WTC11 (cell line): ENCODE results near the gene LTBP1. TPM values are rescaled to one million over a fixed set of nuclear protein-coding genes. Genes with fewer than 3 reads are reported as not detected.

Experiments used
- ATAC-seq: fragments of 200-7000 bp; cut with Tn5 transposase; 2 replicates; pipeline ENCODE4 v1.10.0; 2021; ENCODE audit warnings: mild to moderate bottlenecking, moderate library complexity
- CTCF ChIA-PET: fragments of 300-600 bp; sonication (Branson Sonifier 250); formaldehyde crosslinking; loops from one replicate; lab custom pipeline; 2021; ENCODE audit warnings: antibody characterized with exemption; lab: Charles Lee
- POLR2A ChIA-PET: fragments of 350-600 bp; sonication (Branson Sonifier 250); formaldehyde crosslinking; loops from one replicate; lab custom pipeline; 2021; ENCODE audit warnings: antibody characterized with exemption; lab: Charles Lee
- DNase-seq: peaks from one replicate; pipeline ENCODE4 v3.0.0; 2021; ENCODE audit warnings: low spot score
- H3K27ac Mint-ChIP-seq: 2 replicates; pipeline ENCODE4 v1.8.0; 2021; ENCODE audit warnings: mixed read lengths
- H3K27me3 Mint-ChIP-seq: 2 replicates; pipeline ENCODE4 v1.8.0; 2021; ENCODE audit warnings: low read depth, mild to moderate bottlenecking, moderate library complexity, mixed read lengths
- H3K36me3 Mint-ChIP-seq: 2 replicates; pipeline ENCODE4 v1.8.0; 2021; ENCODE audit warnings: mixed read lengths
- H3K4me1 Mint-ChIP-seq: 2 replicates; pipeline ENCODE4 v1.8.0; 2022; ENCODE audit warnings: mixed read lengths
- H3K4me3 Mint-ChIP-seq: 2 replicates; pipeline ENCODE4 v1.8.0; 2021; ENCODE audit warnings: mild to moderate bottlenecking, moderate library complexity, mixed read lengths
- H3K9me3 Mint-ChIP-seq: 2 replicates; pipeline ENCODE4 v1.8.0; 2021; ENCODE audit warnings: mixed read lengths
- ATF1 ChIP-seq: sonication (generic); formaldehyde crosslinking; IDR thresholded peaks from 2 replicates; pipeline ENCODE4 v1.8.1; 2023; ENCODE audit warnings: mild to moderate bottlenecking, moderate library complexity, missing genetic modification reagents
- ATF2 ChIP-seq: sonication (generic); formaldehyde crosslinking; IDR thresholded peaks from 2 replicates; pipeline ENCODE4 v1.8.1; 2022; ENCODE audit warnings: low read depth, missing genetic modification reagents, borderline replicate concordance
- EMX1 ChIP-seq: fragments of 250-450 bp; sonication (Bioruptor Pico); IDR thresholded peaks from 2 replicates; pipeline ENCODE4 v1.8.0; 2021; ENCODE audit warnings: mild to moderate bottlenecking
- MYBL2 ChIP-seq: sonication (generic); formaldehyde crosslinking; IDR thresholded peaks from 2 replicates; pipeline ENCODE4 v1.8.1; 2023; ENCODE audit warnings: mild to moderate bottlenecking, moderate library complexity, missing genetic modification reagents
- PREB ChIP-seq: sonication (generic); formaldehyde crosslinking; IDR thresholded peaks from 2 replicates; pipeline ENCODE4 v1.8.1; 2022; ENCODE audit warnings: mild to moderate bottlenecking, missing genetic modification reagents, moderate library complexity, borderline replicate concordance
- TCF7 ChIP-seq: sonication (generic); formaldehyde crosslinking; IDR thresholded peaks from 2 replicates; pipeline ENCODE4 v1.8.0; 2022; ENCODE audit warnings: mild to moderate bottlenecking, low read depth, missing genetic modification reagents, moderate library complexity
- TEAD1 ChIP-seq: sonication (generic); formaldehyde crosslinking; IDR thresholded peaks from 2 replicates; pipeline ENCODE4 v1.8.0; 2022; ENCODE audit warnings: mild to moderate bottlenecking, missing genetic modification reagents
- ZNF138 ChIP-seq: sonication (generic); formaldehyde crosslinking; conservative IDR thresholded peaks from 2 replicates; pipeline ENCODE4 v1.8.1; 2022; ENCODE audit warnings: mild to moderate bottlenecking, moderate library complexity, missing genetic modification reagents
- ZNF263 ChIP-seq: sonication (generic); formaldehyde crosslinking; IDR thresholded peaks from 2 replicates; pipeline ENCODE4 v1.8.1; 2022; ENCODE audit warnings: low read depth, mild to moderate bottlenecking, moderate library complexity, missing genetic modification reagents
- ZNF396 ChIP-seq: fragments of 250-450 bp; sonication (Bioruptor Pico); IDR thresholded peaks from 2 replicates; pipeline ENCODE4 v1.8.0; 2021; ENCODE audit warnings: mild to moderate bottlenecking, moderate library complexity, borderline replicate concordance
- ZNF416 ChIP-seq: fragments of 250-450 bp; sonication (Bioruptor Pico); IDR thresholded peaks from 2 replicates; pipeline ENCODE4 v1.9.0; 2021; ENCODE audit warnings: mild to moderate bottlenecking, inconsistent platforms
- ZSCAN18 ChIP-seq: fragments of 250-450 bp; sonication (Bioruptor Pico); IDR thresholded peaks from 2 replicates; pipeline ENCODE4 v2.1.2; 2022; ENCODE audit warnings: mild to moderate bottlenecking, moderate library complexity
- total RNA-seq: library from RNA; stranded (reverse); gene quantifications from 3 replicates; pipeline ENCODE4 v1.2.3, GENCODE V29; 2021
- TF ChIP-seq, protein P1 (sequence below): sonication (generic); formaldehyde crosslinking; IDR thresholded peaks from 2 replicates; pipeline ENCODE4 v1.8.1; 2023; ENCODE audit warnings: mild to moderate bottlenecking, moderate library complexity, missing genetic modification reagents
- TF ChIP-seq, protein P2 (sequence below): sonication (generic); formaldehyde crosslinking; IDR thresholded peaks from 2 replicates; pipeline ENCODE4 v1.8.0; 2023; ENCODE audit warnings: mild to moderate bottlenecking, missing genetic modification reagents
- TF ChIP-seq, protein P3 (sequence below): fragments of 200-600 bp; IDR thresholded peaks from 2 replicates; pipeline ENCODE4 v1.8.0; 2022; ENCODE audit warnings: antibody characterized with exemption

LTBP1 gene
- total RNA-seq, 1 experiment from 2014 or later = 33.6 TPM

DNA sequence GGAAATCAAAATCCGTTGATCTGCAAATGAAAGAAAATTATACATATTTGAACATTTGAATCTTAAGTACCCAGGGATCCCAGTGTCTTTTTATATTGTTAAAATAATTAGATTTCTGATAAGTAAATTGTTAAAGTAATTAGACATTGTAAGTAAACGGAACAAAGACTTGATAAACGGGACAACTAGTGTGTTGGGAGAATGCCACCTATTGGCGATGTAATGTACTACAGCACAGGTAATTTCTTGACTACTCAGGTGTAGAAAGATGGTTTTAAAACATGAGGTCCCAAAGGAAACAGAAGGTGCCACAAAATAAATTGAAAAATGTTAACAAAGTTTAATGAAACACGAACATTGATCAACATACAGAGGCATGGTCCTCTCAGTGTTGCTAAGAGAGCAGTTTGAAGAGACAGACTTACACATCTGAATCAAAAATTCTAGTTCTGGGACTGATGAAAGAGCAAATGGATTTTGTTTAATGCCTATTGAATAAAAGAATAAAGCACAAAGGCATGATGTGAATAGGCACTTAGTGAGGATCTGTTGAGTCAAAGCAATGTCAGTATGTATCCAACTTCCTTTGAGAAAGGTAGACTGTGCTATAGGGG, 426.3 kb downstream of the LTBP1 start:
- peak; percentile 58 for ATAC-seq

GRCh38 chr2:33373986-33374385, 427.2 kb downstream of the LTBP1 start:
- ChIA-PET CTCF (no interaction called here), POLR2A (no interaction called here)
- no peaks in the 10 kb centered on the region for H3K27me3 Mint-ChIP-seq
- no peak for ATAC-seq
- no peaks in the 10 kb centered on the region for H3K9me3 Mint-ChIP-seq
- H3K27ac Mint-ChIP-seq = no peak overlapping the region
- no peak for TF ChIP-seq ZNF396 (CRISPR knock-in tag)
- TF ChIP-seq MYBL2 = no peak
- TF ChIP-seq EMX1 (CRISPR knock-in tag) = no peak
- TF ChIP-seq, protein P1, sequence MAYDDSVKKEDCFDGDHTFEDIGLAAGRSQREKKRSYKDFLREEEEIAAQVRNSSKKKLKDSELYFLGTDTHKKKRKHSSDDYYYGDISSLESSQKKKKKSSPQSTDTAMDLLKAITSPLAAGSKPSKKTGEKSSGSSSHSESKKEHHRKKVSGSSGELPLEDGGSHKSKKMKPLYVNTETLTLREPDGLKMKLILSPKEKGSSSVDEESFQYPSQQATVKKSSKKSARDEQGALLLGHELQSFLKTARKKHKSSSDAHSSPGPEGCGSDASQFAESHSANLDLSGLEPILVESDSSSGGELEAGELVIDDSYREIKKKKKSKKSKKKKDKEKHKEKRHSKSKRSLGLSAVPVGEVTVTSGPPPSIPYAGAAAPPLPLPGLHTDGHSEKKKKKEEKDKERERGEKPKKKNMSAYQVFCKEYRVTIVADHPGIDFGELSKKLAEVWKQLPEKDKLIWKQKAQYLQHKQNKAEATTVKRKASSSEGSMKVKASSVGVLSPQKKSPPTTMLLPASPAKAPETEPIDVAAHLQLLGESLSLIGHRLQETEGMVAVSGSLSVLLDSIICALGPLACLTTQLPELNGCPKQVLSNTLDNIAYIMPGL (CRISPR knock-in tag) = no peak
- TF ChIP-seq, protein P2, sequence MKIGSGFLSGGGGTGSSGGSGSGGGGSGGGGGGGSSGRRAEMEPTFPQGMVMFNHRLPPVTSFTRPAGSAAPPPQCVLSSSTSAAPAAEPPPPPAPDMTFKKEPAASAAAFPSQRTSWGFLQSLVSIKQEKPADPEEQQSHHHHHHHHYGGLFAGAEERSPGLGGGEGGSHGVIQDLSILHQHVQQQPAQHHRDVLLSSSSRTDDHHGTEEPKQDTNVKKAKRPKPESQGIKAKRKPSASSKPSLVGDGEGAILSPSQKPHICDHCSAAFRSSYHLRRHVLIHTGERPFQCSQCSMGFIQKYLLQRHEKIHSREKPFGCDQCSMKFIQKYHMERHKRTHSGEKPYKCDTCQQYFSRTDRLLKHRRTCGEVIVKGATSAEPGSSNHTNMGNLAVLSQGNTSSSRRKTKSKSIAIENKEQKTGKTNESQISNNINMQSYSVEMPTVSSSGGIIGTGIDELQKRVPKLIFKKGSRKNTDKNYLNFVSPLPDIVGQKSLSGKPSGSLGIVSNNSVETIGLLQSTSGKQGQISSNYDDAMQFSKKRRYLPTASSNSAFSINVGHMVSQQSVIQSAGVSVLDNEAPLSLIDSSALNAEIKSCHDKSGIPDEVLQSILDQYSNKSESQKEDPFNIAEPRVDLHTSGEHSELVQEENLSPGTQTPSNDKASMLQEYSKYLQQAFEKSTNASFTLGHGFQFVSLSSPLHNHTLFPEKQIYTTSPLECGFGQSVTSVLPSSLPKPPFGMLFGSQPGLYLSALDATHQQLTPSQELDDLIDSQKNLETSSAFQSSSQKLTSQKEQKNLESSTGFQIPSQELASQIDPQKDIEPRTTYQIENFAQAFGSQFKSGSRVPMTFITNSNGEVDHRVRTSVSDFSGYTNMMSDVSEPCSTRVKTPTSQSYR (CRISPR knock-in tag) = no peak
- TF ChIP-seq ZNF416 (CRISPR knock-in tag) = no peak
- TF ChIP-seq ATF1 = no peak
- TF ChIP-seq ZNF263 (CRISPR knock-in tag) = no peak
- TF ChIP-seq ZSCAN18 (CRISPR knock-in tag) = no peak
- TF ChIP-seq TEAD1 = no peak
- no peak for TF ChIP-seq TCF7 (CRISPR knock-in tag)
- TF ChIP-seq ATF2 (CRISPR knock-in tag) = no peak
- no peak for TF ChIP-seq PREB (CRISPR knock-in tag)
- TF ChIP-seq, all 79 proteins: peak for 0
- Mint-ChIP-seq H3K4me3 (no peak overlapping the region), H3K4me1 (peaks cover 20% of the 10 kb centered on the region), H3K36me3 (no peaks in the 10 kb centered on the region)
- no peak for DNase-seq

More for the DNA sequence above, 426.3 kb downstream of the LTBP1 start:
- peaks cover 14% of the 10 kb centered on the region for H3K4me1 Mint-ChIP-seq
- ChIA-PET CTCF (interaction anchor here (0.9 to 1.4 kb wide), 6 partner anchors 11 to 600 kb away, joined by 3 to 6 read pairs (median 4); no protein-coding TSS in a partner anchor), POLR2A (no interaction called here)
- TF ChIP-seq, protein P3, sequence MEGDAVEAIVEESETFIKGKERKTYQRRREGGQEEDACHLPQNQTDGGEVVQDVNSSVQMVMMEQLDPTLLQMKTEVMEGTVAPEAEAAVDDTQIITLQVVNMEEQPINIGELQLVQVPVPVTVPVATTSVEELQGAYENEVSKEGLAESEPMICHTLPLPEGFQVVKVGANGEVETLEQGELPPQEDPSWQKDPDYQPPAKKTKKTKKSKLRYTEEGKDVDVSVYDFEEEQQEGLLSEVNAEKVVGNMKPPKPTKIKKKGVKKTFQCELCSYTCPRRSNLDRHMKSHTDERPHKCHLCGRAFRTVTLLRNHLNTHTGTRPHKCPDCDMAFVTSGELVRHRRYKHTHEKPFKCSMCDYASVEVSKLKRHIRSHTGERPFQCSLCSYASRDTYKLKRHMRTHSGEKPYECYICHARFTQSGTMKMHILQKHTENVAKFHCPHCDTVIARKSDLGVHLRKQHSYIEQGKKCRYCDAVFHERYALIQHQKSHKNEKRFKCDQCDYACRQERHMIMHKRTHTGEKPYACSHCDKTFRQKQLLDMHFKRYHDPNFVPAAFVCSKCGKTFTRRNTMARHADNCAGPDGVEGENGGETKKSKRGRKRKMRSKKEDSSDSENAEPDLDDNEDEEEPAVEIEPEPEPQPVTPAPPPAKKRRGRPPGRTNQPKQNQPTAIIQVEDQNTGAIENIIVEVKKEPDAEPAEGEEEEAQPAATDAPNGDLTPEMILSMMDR = peak; percentile 58; the same call in 1 of the 2 replicates
- no peak for TF ChIP-seq ZNF138 (CRISPR knock-in tag)
- H3K27me3 Mint-ChIP-seq = no peaks in the 10 kb centered on the region
- no peaks in the 10 kb centered on the region for H3K9me3 Mint-ChIP-seq
- H3K36me3 Mint-ChIP-seq = no peaks in the 10 kb centered on the region
- no peak for DNase-seq
- no peak overlapping the region for H3K4me3 Mint-ChIP-seq
- H3K27ac Mint-ChIP-seq = no peak overlapping the region
